ENCODE results near the gene POFUT2. TPM values are rescaled to one million over a fixed set of nuclear protein-coding genes. Genes with fewer than 3 reads are reported as not detected.
"Not testable (repeated sequence)": the region's sequence is repeated elsewhere in the genome, so short reads cannot be mapped to it uniquely, and the experiment has no call there.

Gene POFUT2
- polyA plus RNA-seq, 1 experiment = 38.5 TPM

- ChIA-PET POLR2A (no interaction called here), CTCF (interaction anchor here (0.9 to 2.1 kb wide), 23 partner anchors 8 to 171 kb away, joined by 3 to 29 read pairs (median 4); partner anchors contain the start of gene POFUT2)
- TF ChIP-seq CTCF (IDR thresholded peaks at IDR 0.05; ENCODE audit: insufficient read depth, low read depth, low read length) = no peak
- H3K27me3 ChIP-seq (ENCODE audit: control insufficient read depth, insufficient read depth, low read length) = no peaks in the 10 kb centered on the region
- H3K36me3 ChIP-seq (ENCODE audit: control insufficient read depth, insufficient read depth, low read length) = no peaks in the 10 kb centered on the region
- H3K4me3 ChIP-seq (ENCODE audit: low read depth, low read length) = no peak overlapping the region
- DNase-seq (ENCODE audit: low read depth) = no peak
Measured at GRCh38 chr21:45308194-45309068, 20.7 kb upstream of the POFUT2 start.

GRCh38 chr21:45307597-45308158, 20.0 kb upstream of the POFUT2 start:
- DNase-seq (ENCODE audit: low read depth); H3K4me3 ChIP-seq (ENCODE audit: low read depth, low read length); H3K27me3 ChIP-seq (ENCODE audit: control insufficient read depth, insufficient read depth, low read length); H3K36me3 ChIP-seq (ENCODE audit: control insufficient read depth, insufficient read depth, low read length): not testable (repeated sequence)
- CTCF ChIA-PET = interaction anchor here (1.0 to 2.1 kb wide), 12 partner anchors 8 to 171 kb away, joined by 3 to 29 read pairs (median 6); no protein-coding TSS in a partner anchor
- POLR2A ChIA-PET = interaction anchor here (0.6 kb wide), 1 partner anchor 20 kb away, joined by 24 read pairs; the partner anchor contains the start of gene POFUT2

- no peaks in the 10 kb centered on the region for H3K27me3 ChIP-seq (ENCODE audit: control insufficient read depth, insufficient read depth, low read length)
- no peak for DNase-seq (ENCODE audit: low read depth)
- no peak for TF ChIP-seq CTCF (IDR thresholded peaks at IDR 0.05; ENCODE audit: insufficient read depth, low read depth, low read length)
- POLR2A ChIA-PET = interaction anchor here (0.6 kb wide), 1 partner anchor 19 kb away, joined by 24 read pairs; the partner anchor contains the start of gene POFUT2
- no peaks in the 10 kb centered on the region for H3K36me3 ChIP-seq (ENCODE audit: control insufficient read depth, insufficient read depth, low read length)
- no peak overlapping the region for H3K4me3 ChIP-seq (ENCODE audit: low read depth, low read length)
- CTCF ChIA-PET = interaction anchor here (1.0 to 1.2 kb wide), 4 partner anchors 9 to 80 kb away, joined by 3 read pairs; no protein-coding TSS in a partner anchor
Measured at GRCh38 chr21:45306832-45307571, 19.3 kb upstream of the POFUT2 start.

- ChIA-PET POLR2A (no interaction called here), CTCF (interaction anchor here (1.0 to 1.2 kb wide), 4 partner anchors 8 to 80 kb away, joined by 3 read pairs; no protein-coding TSS in a partner anchor)
- TF ChIP-seq CTCF (IDR thresholded peaks at IDR 0.05; ENCODE audit: insufficient read depth, low read depth, low read length) = no peak
- no peaks in the 10 kb centered on the region for H3K36me3 ChIP-seq (ENCODE audit: control insufficient read depth, insufficient read depth, low read length)
- no peaks in the 10 kb centered on the region for H3K27me3 ChIP-seq (ENCODE audit: control insufficient read depth, insufficient read depth, low read length)
- no peak for DNase-seq (ENCODE audit: low read depth)
- no peak overlapping the region for H3K4me3 ChIP-seq (ENCODE audit: low read depth, low read length)
Measured at GRCh38 chr21:45306453-45306831, 18.7 kb upstream of the POFUT2 start.

GRCh38 chr21:45305836-45306235, 18.1 kb upstream of the POFUT2 start:
- Histone ChIP-seq H3K36me3 (ENCODE audit: control insufficient read depth, insufficient read depth, low read length) (no peaks in the 10 kb centered on the region), H3K4me3 (ENCODE audit: low read depth, low read length) (no peak overlapping the region), H3K27me3 (ENCODE audit: control insufficient read depth, insufficient read depth, low read length) (no peaks in the 10 kb centered on the region)
- TF ChIP-seq CTCF (IDR thresholded peaks at IDR 0.05; ENCODE audit: insufficient read depth, low read depth, low read length) = no peak
- POLR2A ChIA-PET = no interaction called here
- CTCF ChIA-PET = no interaction called here
- DNase-seq (ENCODE audit: low read depth) = no peak
